GM12891 (cell line): ENCODE results near the gene CDK12.

Experiments used
- PAX5 ChIP-seq: IDR thresholded peaks from 2 replicates; pipeline ENCODE4 v1.6.1; 2011; ENCODE audit warnings: low read length, moderate library complexity, mild to moderate bottlenecking; ENCODE audit not compliant: insufficient read depth, severe bottlenecking
- POLR2A ChIP-seq: IDR thresholded peaks from 2 replicates; pipeline ENCODE4 v1.6.1; 2011; ENCODE audit warnings: low read depth, low read length, control low read depth
- POLR2AphosphoS5 ChIP-seq: IDR thresholded peaks from 2 replicates; pipeline ENCODE4 v1.6.1; 2011; ENCODE audit warnings: low read depth, low read length, control low read depth
- TAF1 ChIP-seq: IDR thresholded peaks from 2 replicates; pipeline ENCODE4 v1.6.1; 2011; ENCODE audit warnings: low read depth, low read length, control low read depth

DNA sequence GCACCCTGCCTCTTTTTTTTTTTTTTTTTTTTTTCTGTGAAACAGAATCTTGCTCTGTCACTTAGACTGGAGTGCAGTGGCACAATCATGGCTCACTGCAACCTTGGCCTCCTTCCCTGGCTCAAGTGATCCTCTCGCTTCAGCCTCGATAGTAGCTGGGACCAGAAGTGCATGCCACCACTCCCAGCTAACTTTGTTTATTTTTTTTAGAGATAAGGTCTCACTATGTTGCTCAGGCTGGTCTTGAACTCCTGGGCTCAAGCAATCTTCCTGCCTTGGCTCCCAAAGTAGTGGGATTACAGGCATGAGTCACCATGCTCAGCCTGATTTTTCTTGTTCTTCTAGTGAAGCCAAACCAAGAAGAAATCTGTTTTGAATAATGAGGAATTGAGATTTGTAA, 25.0 kb downstream of the CDK12 start:
- TF ChIP-seq POLR2A (no peak), TAF1 (no peak), POLR2AphosphoS5 (no peak), PAX5 (no peak)
